Measurements from ENCODE around the gene CASP7. TPM values are rescaled to one million over a fixed set of nuclear protein-coding genes. Genes with fewer than 3 reads are reported as not detected.
"Not testable (repeated sequence)": the region's sequence is repeated elsewhere in the genome, so short reads cannot be mapped to it uniquely, and the experiment has no call there.

CASP7 gene
- total RNA-seq, 1 experiment from 2014 or later, result 4.7 TPM

DNA sequence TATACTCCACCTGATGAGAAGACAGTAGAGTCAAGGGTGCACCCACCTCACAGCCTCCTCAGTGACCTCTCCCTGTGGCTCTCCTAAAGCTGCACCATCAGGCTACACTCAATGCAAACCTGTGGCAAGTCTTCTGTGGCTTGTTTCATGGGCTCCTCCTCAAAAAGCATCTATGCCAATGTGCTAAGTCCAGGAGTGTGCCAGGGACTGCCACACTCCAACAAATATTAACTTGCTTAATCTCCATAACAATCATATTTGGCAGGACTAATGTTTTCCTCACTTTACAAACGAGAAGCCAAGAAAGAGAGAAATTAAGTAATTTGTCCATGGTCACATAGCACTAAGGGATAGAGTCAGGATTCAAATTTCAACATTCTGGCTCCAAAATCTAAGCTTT is 27.8 kb upstream of the CASP7 start:
- Histone ChIP-seq H2BK5ac (ENCODE audit: insufficient read length, low read length) (no peak overlapping the region), H3K4me2 (ENCODE audit: insufficient read depth, insufficient read length, low read length) (no peak overlapping the region), H3K4me1 (ENCODE audit: insufficient read depth, low read length) (no peaks in the 10 kb centered on the region), H3K18ac (ENCODE audit: insufficient read length, low read depth, low read length) (no peak overlapping the region), H4K20me1 (ENCODE audit: control insufficient read depth, insufficient read depth, insufficient read length) (no peaks in the 10 kb centered on the region), H3K9me3 (ENCODE audit: control insufficient read depth, low read depth, low read length) (no peaks in the 10 kb centered on the region), H3K14ac (ENCODE audit: insufficient read depth, low read length) (no peak overlapping the region), H3K4ac (ENCODE audit: low read depth, low read length) (no peak overlapping the region), H4K5ac (ENCODE audit: insufficient read length, low read depth, low read length) (no peak overlapping the region), H3K23me2 (ENCODE audit: insufficient read length, low read depth, low read length, poor library complexity, severe bottlenecking) (no peaks in the 10 kb centered on the region), H3T11ph (ENCODE audit: low read length) (no peak overlapping the region), H3K79me2 (ENCODE audit: insufficient read depth, low read length) (no peaks in the 10 kb centered on the region), H2BK20ac (ENCODE audit: low read depth, low read length, poor library complexity, severe bottlenecking) (no peak overlapping the region), H4K8ac (replicated peaks; ENCODE audit: insufficient read length, low read depth, low read length) (no peak overlapping the region), H3K9ac (ENCODE audit: extremely low read depth, insufficient read length, low read length) (no peak overlapping the region), H2BK12ac (ENCODE audit: insufficient read length, low read depth, low read length) (no peak overlapping the region), H2BK120ac (ENCODE audit: low read depth, low read length, poor library complexity, severe bottlenecking) (no peak overlapping the region), H4K91ac (ENCODE audit: insufficient read length, low read depth, low read length) (no peak overlapping the region), H2AFZ (ENCODE audit: low read length) (no peak overlapping the region), H3K27me3 (ENCODE audit: insufficient read depth, low read length) (no peaks in the 10 kb centered on the region), H3K56ac (ENCODE audit: insufficient read length, low read depth, low read length) (no peak overlapping the region), H3K79me1 (ENCODE audit: insufficient read depth, low read depth, low read length, poor library complexity, severe bottlenecking) (no peaks in the 10 kb centered on the region), H2AK5ac (ENCODE audit: insufficient read length, low read length) (no peak overlapping the region), H3K27ac (ENCODE audit: insufficient read length, low read depth, low read length) (no peak overlapping the region), H3K23ac (ENCODE audit: insufficient read length, low read depth, low read length) (no peak overlapping the region), H2BK15ac (ENCODE audit: low read depth, low read length) (no peak overlapping the region)
- TF ChIP-seq, protein P1, sequence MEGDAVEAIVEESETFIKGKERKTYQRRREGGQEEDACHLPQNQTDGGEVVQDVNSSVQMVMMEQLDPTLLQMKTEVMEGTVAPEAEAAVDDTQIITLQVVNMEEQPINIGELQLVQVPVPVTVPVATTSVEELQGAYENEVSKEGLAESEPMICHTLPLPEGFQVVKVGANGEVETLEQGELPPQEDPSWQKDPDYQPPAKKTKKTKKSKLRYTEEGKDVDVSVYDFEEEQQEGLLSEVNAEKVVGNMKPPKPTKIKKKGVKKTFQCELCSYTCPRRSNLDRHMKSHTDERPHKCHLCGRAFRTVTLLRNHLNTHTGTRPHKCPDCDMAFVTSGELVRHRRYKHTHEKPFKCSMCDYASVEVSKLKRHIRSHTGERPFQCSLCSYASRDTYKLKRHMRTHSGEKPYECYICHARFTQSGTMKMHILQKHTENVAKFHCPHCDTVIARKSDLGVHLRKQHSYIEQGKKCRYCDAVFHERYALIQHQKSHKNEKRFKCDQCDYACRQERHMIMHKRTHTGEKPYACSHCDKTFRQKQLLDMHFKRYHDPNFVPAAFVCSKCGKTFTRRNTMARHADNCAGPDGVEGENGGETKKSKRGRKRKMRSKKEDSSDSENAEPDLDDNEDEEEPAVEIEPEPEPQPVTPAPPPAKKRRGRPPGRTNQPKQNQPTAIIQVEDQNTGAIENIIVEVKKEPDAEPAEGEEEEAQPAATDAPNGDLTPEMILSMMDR (conservative IDR thresholded peaks at IDR 0.05), result no peak
- Mint-ChIP-seq H3K4me3 (no peak overlapping the region), H3K9me3 (no peaks in the 10 kb centered on the region), H3K4me1 (0 out of 4 replicates have a peak, but pooled peaks cover 0 to 3% of the 10 kb centered on the region in 2 experiments), H3K27me3 (ENCODE audit: low read depth) (peaks cover 3% of the 10 kb centered on the region), H3K27ac (no peak overlapping the region), H3K36me3 (ENCODE audit: insufficient read depth in 1 of 3, low read depth in 3 of 3) (no peaks in the 10 kb centered on the region)
- DNase-seq, result no peak
- WGBS (ENCODE audit: extremely low coverage, insufficient read length, low lambda C conversion rate), result no CpG with 5 or more reads among the region's 1 CpG

DNA sequence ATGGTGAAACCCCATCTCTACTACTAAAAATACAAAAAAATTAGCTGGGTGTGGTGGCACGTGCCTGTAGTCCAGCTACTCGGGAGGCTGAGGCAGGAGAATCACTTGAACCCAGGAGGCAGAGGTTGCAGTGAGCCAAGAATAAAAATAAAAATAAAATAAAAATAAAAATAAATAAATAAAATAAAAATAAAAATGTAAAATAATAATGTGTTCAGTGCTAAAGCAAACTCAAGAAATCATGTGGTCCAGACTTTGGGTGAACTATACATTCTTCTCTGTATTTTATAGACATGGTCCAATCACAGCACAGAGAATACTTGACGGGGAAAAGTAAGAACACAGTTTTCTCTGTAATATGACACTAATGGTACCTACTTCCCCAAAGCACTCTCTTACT is 27.3 kb upstream of the CASP7 start:
- H3K9me3 ChIP-seq (ENCODE audit: control insufficient read depth, low read depth, low read length); H4K5ac ChIP-seq (ENCODE audit: insufficient read length, low read depth, low read length); H3K4ac ChIP-seq (ENCODE audit: low read depth, low read length); H2BK20ac ChIP-seq (ENCODE audit: low read depth, low read length, poor library complexity, severe bottlenecking); H3K4me1 ChIP-seq (ENCODE audit: insufficient read depth, low read length); H3K79me1 ChIP-seq (ENCODE audit: insufficient read depth, low read depth, low read length, poor library complexity, severe bottlenecking); H2BK120ac ChIP-seq (ENCODE audit: low read depth, low read length, poor library complexity, severe bottlenecking); H3K27ac Mint-ChIP-seq; H3K56ac ChIP-seq (ENCODE audit: insufficient read length, low read depth, low read length); H2BK5ac ChIP-seq (ENCODE audit: insufficient read length, low read length); H2BK15ac ChIP-seq (ENCODE audit: low read depth, low read length); H3K4me3 Mint-ChIP-seq; H3K79me2 ChIP-seq (ENCODE audit: insufficient read depth, low read length); H3K27ac ChIP-seq (ENCODE audit: insufficient read length, low read depth, low read length); H4K91ac ChIP-seq (ENCODE audit: insufficient read length, low read depth, low read length); H3K36me3 Mint-ChIP-seq (ENCODE audit: insufficient read depth in 1 of 3, low read depth in 3 of 3); H3T11ph ChIP-seq (ENCODE audit: low read length); H3K23ac ChIP-seq (ENCODE audit: insufficient read length, low read depth, low read length); H3K4me2 ChIP-seq (ENCODE audit: insufficient read depth, insufficient read length, low read length); H3K9ac ChIP-seq (ENCODE audit: extremely low read depth, insufficient read length, low read length); DNase-seq; H3K23me2 ChIP-seq (ENCODE audit: insufficient read length, low read depth, low read length, poor library complexity, severe bottlenecking); H3K27me3 ChIP-seq (ENCODE audit: insufficient read depth, low read length); H4K8ac ChIP-seq (replicated peaks; ENCODE audit: insufficient read length, low read depth, low read length); H3K9me3 Mint-ChIP-seq; H3K27me3 Mint-ChIP-seq (ENCODE audit: low read depth); H2AFZ ChIP-seq (ENCODE audit: low read length); H4K20me1 ChIP-seq (ENCODE audit: control insufficient read depth, insufficient read depth, insufficient read length); H3K18ac ChIP-seq (ENCODE audit: insufficient read length, low read depth, low read length); H3K4me1 Mint-ChIP-seq; H2BK12ac ChIP-seq (ENCODE audit: insufficient read length, low read depth, low read length); H3K14ac ChIP-seq (ENCODE audit: insufficient read depth, low read length); H2AK5ac ChIP-seq (ENCODE audit: insufficient read length, low read length): not testable (repeated sequence)
- WGBS (ENCODE audit: extremely low coverage, insufficient read length, low lambda C conversion rate), result no CpG with 5 or more reads among the region's 3 CpGs

All from H9 (cell line).